ENCODE data around the gene TMEM120B. TPM values are rescaled to one million over a fixed set of nuclear protein-coding genes. Genes with fewer than 3 reads are reported as not detected.

TMEM120B gene
- total RNA-seq, 4 donors from 2014 or later = 7.1 to 13.8 (median 8.8) TPM

DNA sequence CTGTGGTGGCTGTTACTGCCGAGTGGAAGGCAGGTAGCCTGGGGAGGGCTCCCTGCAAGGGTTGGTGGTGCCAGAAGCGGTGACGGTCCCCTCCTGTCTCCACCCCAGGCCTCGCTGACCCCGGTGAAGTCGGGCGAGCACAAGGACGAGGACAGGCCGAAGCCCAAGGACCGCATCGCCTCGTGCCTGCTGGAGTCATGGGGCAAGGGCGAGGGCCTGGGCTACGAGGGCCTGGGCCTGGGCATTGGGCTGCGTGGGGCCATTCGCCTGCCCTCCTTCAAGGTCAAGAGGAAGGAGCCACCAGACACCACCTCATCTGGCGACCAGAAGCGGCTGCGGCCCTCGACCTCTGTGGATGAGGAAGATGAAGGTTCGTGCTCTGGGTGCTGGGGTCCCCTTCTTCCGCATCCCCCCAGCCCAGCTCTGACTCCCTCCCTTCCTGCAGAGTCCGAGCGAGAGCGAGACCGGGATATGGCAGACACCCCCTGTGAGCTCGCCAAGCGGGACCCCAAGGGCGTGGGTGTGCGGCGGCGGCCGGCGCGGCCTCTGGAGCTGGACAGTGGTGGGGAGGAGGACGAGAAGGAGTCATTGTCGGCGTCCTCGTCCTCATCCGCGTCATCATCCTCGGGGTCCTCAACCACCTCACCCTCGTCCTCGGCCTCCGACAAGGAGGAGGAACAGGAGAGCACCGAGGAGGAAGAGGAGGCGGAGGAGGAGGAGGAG lies 104.5 kb downstream of the TMEM120B start:
- Histone ChIP-seq H3K36me3 (peaks cover 82% of the 10 kb centered on the region), H3K27ac (no peak overlapping the region), H3K4me3 (no peak overlapping the region), H3K9me3 (no peaks in the 10 kb centered on the region), H3K27me3 (no peaks in the 10 kb centered on the region), H3K4me1 (peaks cover 16% of the 10 kb centered on the region)
- TF ChIP-seq, protein P1, sequence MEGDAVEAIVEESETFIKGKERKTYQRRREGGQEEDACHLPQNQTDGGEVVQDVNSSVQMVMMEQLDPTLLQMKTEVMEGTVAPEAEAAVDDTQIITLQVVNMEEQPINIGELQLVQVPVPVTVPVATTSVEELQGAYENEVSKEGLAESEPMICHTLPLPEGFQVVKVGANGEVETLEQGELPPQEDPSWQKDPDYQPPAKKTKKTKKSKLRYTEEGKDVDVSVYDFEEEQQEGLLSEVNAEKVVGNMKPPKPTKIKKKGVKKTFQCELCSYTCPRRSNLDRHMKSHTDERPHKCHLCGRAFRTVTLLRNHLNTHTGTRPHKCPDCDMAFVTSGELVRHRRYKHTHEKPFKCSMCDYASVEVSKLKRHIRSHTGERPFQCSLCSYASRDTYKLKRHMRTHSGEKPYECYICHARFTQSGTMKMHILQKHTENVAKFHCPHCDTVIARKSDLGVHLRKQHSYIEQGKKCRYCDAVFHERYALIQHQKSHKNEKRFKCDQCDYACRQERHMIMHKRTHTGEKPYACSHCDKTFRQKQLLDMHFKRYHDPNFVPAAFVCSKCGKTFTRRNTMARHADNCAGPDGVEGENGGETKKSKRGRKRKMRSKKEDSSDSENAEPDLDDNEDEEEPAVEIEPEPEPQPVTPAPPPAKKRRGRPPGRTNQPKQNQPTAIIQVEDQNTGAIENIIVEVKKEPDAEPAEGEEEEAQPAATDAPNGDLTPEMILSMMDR (IDR thresholded peaks at IDR 0.05) = no peak
- TF ChIP-seq POLR2AphosphoS5 (IDR thresholded peaks at IDR 0.05) = no peak
- TF ChIP-seq POLR2A (IDR thresholded peaks at IDR 0.05) = no peak
- TF ChIP-seq EP300 (IDR thresholded peaks at IDR 0.05) = no peak
- 86% methylated on average over 46 of the region's 47 CpGs for WGBS
- peak in 1 of 2 donors; percentile 53 for DNase-seq (ENCODE audit: low spot score in 2 of 2)

DNA sequence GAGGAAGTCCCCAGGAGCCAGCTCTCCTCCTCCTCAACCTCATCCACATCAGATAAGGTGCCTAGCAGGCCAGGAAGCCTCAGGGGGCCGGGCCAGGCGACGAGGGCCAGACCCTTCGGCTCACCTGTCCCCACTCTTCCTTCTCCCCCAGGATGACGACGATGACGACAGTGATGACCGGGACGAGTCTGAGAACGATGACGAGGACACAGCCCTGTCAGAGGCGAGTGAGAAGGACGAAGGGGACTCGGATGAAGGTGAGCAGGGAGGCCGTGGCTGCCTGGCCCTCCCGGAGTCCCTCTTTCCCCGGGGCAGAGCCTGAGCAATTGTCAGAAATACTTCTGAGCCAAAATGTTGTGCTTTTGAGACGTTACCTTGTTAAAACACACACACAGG lies 105.1 kb downstream of the TMEM120B start:
- WGBS = 94% methylated on average over 18 of the region's 18 CpGs

GRCh38 chr12:121819212-121819949 lies 106.8 kb downstream of the TMEM120B start:
- Histone ChIP-seq H3K9me3 (no peaks in the 10 kb centered on the region), H3K36me3 (peaks cover 100% of the 10 kb centered on the region)
- 89% methylated on average over 19 of the region's 22 CpGs for WGBS

More for the DNA sequence above, 105.1 kb downstream of the TMEM120B start:
- Histone ChIP-seq H3K4me1 (peaks cover 11% of the 10 kb centered on the region), H3K27me3 (no peaks in the 10 kb centered on the region), H3K36me3 (peaks cover 88% of the 10 kb centered on the region), H3K27ac (no peak overlapping the region), H3K9me3 (no peaks in the 10 kb centered on the region), H3K4me3 (no peak overlapping the region)
- no peak for DNase-seq (ENCODE audit: low spot score in 2 of 2)
- no peak for TF ChIP-seq POLR2AphosphoS5 (IDR thresholded peaks at IDR 0.05)
- TF ChIP-seq EP300 (IDR thresholded peaks at IDR 0.05) = no peak
- no peak for TF ChIP-seq POLR2A (IDR thresholded peaks at IDR 0.05)
- TF ChIP-seq, protein P1 (IDR thresholded peaks at IDR 0.05) = no peak

GRCh38 chr12:121820056-121820455 lies 107.5 kb downstream of the TMEM120B start:
- WGBS = 95% methylated on average over 5 of the region's 7 CpGs
- no peak for DNase-seq (ENCODE audit: low spot score in 2 of 2)

More at GRCh38 chr12:121819212-121819949, 106.8 kb downstream of the TMEM120B start:
- no peaks in the 10 kb centered on the region for H3K4me1 ChIP-seq
- no peaks in the 10 kb centered on the region for H3K27me3 ChIP-seq
- H3K4me3 ChIP-seq = no peak overlapping the region
- no peak for DNase-seq (ENCODE audit: low spot score in 2 of 2)
- H3K27ac ChIP-seq = no peak overlapping the region
- TF ChIP-seq POLR2A (IDR thresholded peaks at IDR 0.05) = no peak
- no peak for TF ChIP-seq EP300 (IDR thresholded peaks at IDR 0.05)
- TF ChIP-seq, protein P1 (IDR thresholded peaks at IDR 0.05) = no peak
- TF ChIP-seq POLR2AphosphoS5 (IDR thresholded peaks at IDR 0.05) = no peak

More at GRCh38 chr12:121820056-121820455, 107.5 kb downstream of the TMEM120B start:
- H3K4me1 ChIP-seq = no peaks in the 10 kb centered on the region
- H3K9me3 ChIP-seq = no peaks in the 10 kb centered on the region
- TF ChIP-seq EP300 (IDR thresholded peaks at IDR 0.05) (no peak), POLR2AphosphoS5 (IDR thresholded peaks at IDR 0.05) (no peak), POLR2A (IDR thresholded peaks at IDR 0.05) (no peak)
- TF ChIP-seq, protein P1 (IDR thresholded peaks at IDR 0.05) = no peak
- no peaks in the 10 kb centered on the region for H3K27me3 ChIP-seq
- H3K36me3 ChIP-seq = peaks cover 94% of the 10 kb centered on the region
- no peak overlapping the region for H3K27ac ChIP-seq
- no peak overlapping the region for H3K4me3 ChIP-seq

Measured in suprapubic skin (tissue), 4 donors.